Measurements from ENCODE around the gene CITED1. TPM values are rescaled to one million over a fixed set of nuclear protein-coding genes. Genes with fewer than 3 reads are reported as not detected.
"Not testable (repeated sequence)": the region's sequence is repeated elsewhere in the genome, so short reads cannot be mapped to it uniquely, and the experiment has no call there.

The CITED1 gene
- total RNA-seq, 1 donor from 2014 or later = 6.0 TPM

GRCh38 chrX:72326605-72327300 lies 21.0 kb upstream of the CITED1 start:
- no peak for TF ChIP-seq CTCF (conservative IDR thresholded peaks at IDR 0.05)
- H3K27ac Mint-ChIP-seq = no peak overlapping the region
- H3K4me3 Mint-ChIP-seq = no peak overlapping the region
- DNase-seq (ENCODE audit: extremely low spot score, unreplicated experiment) = no peak
- H3K9me3 Mint-ChIP-seq = peaks cover 12% of the 10 kb centered on the region
- H3K27me3 Mint-ChIP-seq = no peaks in the 10 kb centered on the region
- peaks cover 10% of the 10 kb centered on the region for H3K4me1 Mint-ChIP-seq (ENCODE audit: unreplicated experiment)
- peaks cover 9% of the 10 kb centered on the region for H3K36me3 Mint-ChIP-seq

- H3K36me3 Mint-ChIP-seq, H3K27ac Mint-ChIP-seq, H3K9me3 Mint-ChIP-seq: not testable (repeated sequence)
These were observed 13.9 kb upstream of the CITED1 start for GRCh38 chrX:72319651-72320050.

GRCh38 chrX:72317139-72317538 lies 11.4 kb upstream of the CITED1 start:
- Mint-ChIP-seq H3K9me3 (no peaks in the 10 kb centered on the region), H3K4me3 (no peak overlapping the region), H3K36me3 (no peaks in the 10 kb centered on the region), H3K27ac (no peak overlapping the region), H3K4me1 (ENCODE audit: unreplicated experiment) (no peaks in the 10 kb centered on the region), H3K27me3 (no peaks in the 10 kb centered on the region)
- TF ChIP-seq CTCF (conservative IDR thresholded peaks at IDR 0.05) = no peak
- no peak for DNase-seq (ENCODE audit: extremely low spot score, unreplicated experiment)

More at GRCh38 chrX:72319651-72320050, 13.9 kb upstream of the CITED1 start:
- not testable (repeated sequence) for H3K4me1 Mint-ChIP-seq (ENCODE audit: unreplicated experiment); DNase-seq (ENCODE audit: extremely low spot score, unreplicated experiment); H3K27me3 Mint-ChIP-seq; H3K4me3 Mint-ChIP-seq

- TF ChIP-seq CTCF (conservative IDR thresholded peaks at IDR 0.05) = no peak
- Mint-ChIP-seq H3K27ac (no peak overlapping the region), H3K4me3 (no peak overlapping the region), H3K4me1 (ENCODE audit: unreplicated experiment) (no peaks in the 10 kb centered on the region), H3K36me3 (no peaks in the 10 kb centered on the region), H3K27me3 (no peaks in the 10 kb centered on the region), H3K9me3 (no peaks in the 10 kb centered on the region)
- no peak for DNase-seq (ENCODE audit: extremely low spot score, unreplicated experiment)
These were observed 10.8 kb upstream of the CITED1 start for GRCh38 chrX:72316408-72317110.

- no peaks in the 10 kb centered on the region for H3K4me1 Mint-ChIP-seq (ENCODE audit: unreplicated experiment)
- no peaks in the 10 kb centered on the region for H3K9me3 Mint-ChIP-seq
- TF ChIP-seq CTCF (conservative IDR thresholded peaks at IDR 0.05) = no peak
- H3K4me3 Mint-ChIP-seq = no peak overlapping the region
- peaks cover under 1% of the 10 kb centered on the region for H3K27me3 Mint-ChIP-seq
- no peak for DNase-seq (ENCODE audit: extremely low spot score, unreplicated experiment)
- H3K27ac Mint-ChIP-seq = no peak overlapping the region
- no peaks in the 10 kb centered on the region for H3K36me3 Mint-ChIP-seq
These were observed 9.2 kb upstream of the CITED1 start for GRCh38 chrX:72314881-72315280.
